ENCODE results near the gene ASXL3. TPM values are rescaled to one million over a fixed set of nuclear protein-coding genes. Genes with fewer than 3 reads are reported as not detected.

The ASXL3 gene
- total and polyA plus RNA-seq, 5 experiments from 2014 or later = not detected

DNA sequence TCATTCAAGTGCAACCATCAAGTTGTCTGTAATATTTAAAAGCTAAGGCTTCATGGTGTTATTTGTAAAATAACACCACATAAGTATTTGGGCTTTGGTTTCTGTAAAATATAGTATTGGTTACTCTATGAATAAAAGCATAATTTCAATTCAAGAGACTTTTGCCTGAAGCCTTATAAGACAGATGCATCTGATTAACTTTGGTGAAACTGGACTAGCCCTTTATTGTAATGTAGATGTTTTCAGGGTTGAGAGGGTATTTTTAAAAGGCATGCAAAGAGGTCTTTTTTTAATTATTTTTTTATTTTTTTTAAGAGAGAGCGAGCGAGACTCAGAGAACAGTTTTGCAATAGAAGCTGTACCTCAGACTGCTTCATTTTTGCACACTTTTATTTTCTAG is 66.5 kb downstream of the ASXL3 start:
- no peaks in the 10 kb centered on the region for H3K36me3 Mint-ChIP-seq
- no peak overlapping the region for H3K27ac Mint-ChIP-seq
- H3K4me3 Mint-ChIP-seq = no peak overlapping the region
- no peaks in the 10 kb centered on the region for H3K4me1 Mint-ChIP-seq
- H3K27me3 Mint-ChIP-seq = no peaks in the 10 kb centered on the region
- peaks cover 0 to 4% (median 0%) of the 10 kb centered on the region in 9 donors for H3K9me3 Mint-ChIP-seq
- no peak for DNase-seq
- ATAC-seq = no peak
- POLR2A ChIA-PET = no interaction called here

DNA sequence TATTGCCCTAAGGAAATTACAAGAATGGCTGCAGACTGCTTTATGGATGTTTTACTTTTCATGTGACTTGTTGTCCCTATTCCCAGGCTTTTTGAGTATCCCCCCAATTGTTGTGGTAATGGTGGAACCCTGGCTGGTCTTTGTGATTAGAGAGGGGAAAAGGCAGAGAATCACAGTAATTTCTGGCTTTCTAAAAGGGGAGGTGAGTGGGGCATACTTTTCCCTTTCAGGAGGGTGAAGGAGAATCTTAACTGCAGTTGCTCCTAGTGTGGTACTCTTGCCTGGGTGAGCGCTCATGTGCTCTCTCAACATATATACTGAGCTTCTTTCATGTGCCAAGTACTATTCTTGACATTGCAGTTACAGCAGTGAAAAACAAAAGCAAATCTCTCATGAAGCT is 69.3 kb downstream of the ASXL3 start:
- H3K4me1 Mint-ChIP-seq = no peaks in the 10 kb centered on the region

DNA sequence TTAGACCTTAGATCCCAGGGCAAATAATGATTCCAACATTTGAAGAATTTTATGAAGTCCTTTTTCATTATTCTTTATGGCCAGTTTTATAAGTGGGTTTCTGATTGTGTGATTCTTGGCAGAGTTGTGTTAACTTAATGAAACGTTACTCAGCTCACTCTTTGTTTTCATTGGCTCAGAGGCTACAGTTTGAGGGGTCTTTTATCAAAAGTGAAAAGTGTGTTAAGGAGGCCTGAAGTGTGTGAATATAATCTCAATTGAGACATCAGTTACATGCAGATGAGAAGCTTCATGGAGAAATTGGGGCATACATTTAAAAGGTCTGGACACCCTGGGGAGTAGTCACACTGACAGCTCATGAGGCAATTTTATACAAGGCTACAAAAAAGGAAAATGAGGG is 74.6 kb downstream of the ASXL3 start:
- POLR2A ChIA-PET = no interaction called here
- H3K4me1 Mint-ChIP-seq = no peaks in the 10 kb centered on the region
- peaks cover 0 to 17% (median 2%) of the 10 kb centered on the region in 9 donors for H3K9me3 Mint-ChIP-seq
- H3K36me3 Mint-ChIP-seq = no peaks in the 10 kb centered on the region
- DNase-seq (no peak), ATAC-seq (no peak)
- no peak overlapping the region for H3K27ac Mint-ChIP-seq
- H3K4me3 Mint-ChIP-seq = no peak overlapping the region
- H3K27me3 Mint-ChIP-seq = no peaks in the 10 kb centered on the region

More for the DNA sequence above, 69.3 kb downstream of the ASXL3 start:
- DNase-seq (no peak), ATAC-seq (no peak)
- Mint-ChIP-seq H3K27me3 (no peaks in the 10 kb centered on the region), H3K4me3 (no peak overlapping the region), H3K36me3 (no peaks in the 10 kb centered on the region), H3K27ac (no peak overlapping the region), H3K9me3 (peaks cover 0 to 4% (median 0%) of the 10 kb centered on the region in 9 donors)
- POLR2A ChIA-PET = no interaction called here

DNA sequence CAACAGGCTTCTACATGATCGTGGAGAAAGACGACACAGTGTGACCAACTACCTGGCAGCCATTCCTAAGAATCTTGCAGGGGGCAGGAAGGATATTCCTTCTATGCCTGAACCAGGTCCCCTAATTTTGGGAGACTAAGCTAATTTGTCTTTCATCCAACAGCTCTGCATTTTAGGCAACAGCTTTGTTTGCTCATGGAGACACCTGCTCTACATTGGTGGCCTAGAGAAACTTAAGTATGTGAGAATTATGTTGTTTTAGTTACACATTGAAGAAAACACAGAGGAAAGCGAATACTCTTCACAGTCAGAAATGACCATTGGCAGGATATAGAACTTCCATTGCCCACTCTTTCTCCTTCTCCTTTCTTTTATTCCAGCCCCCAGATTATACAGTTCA is 75.2 kb downstream of the ASXL3 start:
- no peak for DNase-seq
- H3K27ac Mint-ChIP-seq = no peak overlapping the region
- H3K9me3 Mint-ChIP-seq = peaks cover 0 to 17% (median 2%) of the 10 kb centered on the region in 9 donors
- no peaks in the 10 kb centered on the region for H3K36me3 Mint-ChIP-seq
- no peak for ATAC-seq
- H3K27me3 Mint-ChIP-seq = no peaks in the 10 kb centered on the region
- POLR2A ChIA-PET = no interaction called here
- H3K4me1 Mint-ChIP-seq = no peaks in the 10 kb centered on the region
- H3K4me3 Mint-ChIP-seq = no peak overlapping the region

DNA sequence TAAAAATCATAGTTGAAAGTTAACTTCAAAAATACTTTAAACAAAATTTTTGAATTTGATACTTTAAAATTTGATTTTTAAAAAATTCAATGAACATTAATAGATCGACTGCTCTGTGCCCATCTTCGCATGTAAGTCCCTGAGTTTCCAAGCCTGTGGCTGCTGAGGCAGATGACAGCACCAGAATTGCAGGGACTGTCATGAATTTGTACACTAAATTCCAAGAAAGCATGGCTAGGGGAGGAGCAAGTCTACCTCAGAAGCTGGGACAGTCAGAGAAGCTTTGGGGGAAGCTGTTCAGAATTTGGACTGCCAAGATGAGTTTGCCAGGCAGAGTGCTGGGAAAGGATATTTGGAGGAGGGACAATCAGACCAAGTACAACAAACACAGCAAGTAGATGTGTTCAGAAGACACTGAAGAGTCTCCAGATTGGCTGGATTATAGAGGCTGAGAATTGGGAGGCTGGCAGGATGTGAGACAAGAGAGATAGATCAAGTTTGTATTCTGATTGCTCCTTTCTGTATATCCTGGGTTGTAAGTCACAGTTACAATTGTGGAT is 79.0 kb downstream of the ASXL3 start:
- POLR2A ChIA-PET = no interaction called here
- Mint-ChIP-seq H3K36me3 (no peaks in the 10 kb centered on the region), H3K4me3 (no peak overlapping the region), H3K9me3 (peaks cover 0 to 38% (median 6%) of the 10 kb centered on the region in 9 donors), H3K27ac (no peak overlapping the region), H3K27me3 (no peaks in the 10 kb centered on the region), H3K4me1 (no peaks in the 10 kb centered on the region)
- DNase-seq = no peak
- ATAC-seq = no peak

DNA sequence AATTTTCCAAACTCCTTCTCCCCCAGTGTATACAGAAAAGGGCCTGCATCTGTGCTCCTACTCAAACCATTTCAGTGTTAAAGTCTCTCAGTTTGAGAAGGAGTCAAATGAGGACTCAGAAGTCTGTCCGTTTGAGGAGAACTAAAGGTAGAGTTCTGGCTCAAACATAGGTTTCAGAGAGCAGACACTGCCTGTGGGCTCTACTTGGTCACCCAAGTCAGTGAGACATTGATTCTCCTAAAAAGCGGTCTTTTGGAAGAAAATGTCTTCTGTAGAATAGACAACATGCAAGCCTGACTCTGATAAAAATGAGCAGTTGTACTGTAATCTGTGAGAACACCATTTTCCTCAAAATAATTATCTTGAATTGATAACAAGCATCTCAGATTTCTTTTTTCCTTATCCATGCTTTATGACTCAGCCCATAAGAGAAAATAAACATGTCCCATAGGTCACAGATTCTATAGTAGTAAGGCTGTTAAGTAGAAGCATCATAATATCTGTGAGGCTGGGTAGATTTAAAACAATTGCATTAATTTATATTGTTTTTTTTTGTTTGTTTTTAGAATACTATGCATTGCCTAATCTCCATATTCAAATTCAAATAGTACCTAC is 82.8 kb downstream of the ASXL3 start:
- DNase-seq = no peak
- Mint-ChIP-seq H3K4me1 (no peaks in the 10 kb centered on the region), H3K27me3 (no peaks in the 10 kb centered on the region), H3K27ac (no peak overlapping the region), H3K9me3 (peaks cover 0 to 34% (median 3%) of the 10 kb centered on the region in 9 donors), H3K36me3 (no peaks in the 10 kb centered on the region), H3K4me3 (no peak overlapping the region)
- ATAC-seq = no peak
- POLR2A ChIA-PET = no interaction called here

DNA sequence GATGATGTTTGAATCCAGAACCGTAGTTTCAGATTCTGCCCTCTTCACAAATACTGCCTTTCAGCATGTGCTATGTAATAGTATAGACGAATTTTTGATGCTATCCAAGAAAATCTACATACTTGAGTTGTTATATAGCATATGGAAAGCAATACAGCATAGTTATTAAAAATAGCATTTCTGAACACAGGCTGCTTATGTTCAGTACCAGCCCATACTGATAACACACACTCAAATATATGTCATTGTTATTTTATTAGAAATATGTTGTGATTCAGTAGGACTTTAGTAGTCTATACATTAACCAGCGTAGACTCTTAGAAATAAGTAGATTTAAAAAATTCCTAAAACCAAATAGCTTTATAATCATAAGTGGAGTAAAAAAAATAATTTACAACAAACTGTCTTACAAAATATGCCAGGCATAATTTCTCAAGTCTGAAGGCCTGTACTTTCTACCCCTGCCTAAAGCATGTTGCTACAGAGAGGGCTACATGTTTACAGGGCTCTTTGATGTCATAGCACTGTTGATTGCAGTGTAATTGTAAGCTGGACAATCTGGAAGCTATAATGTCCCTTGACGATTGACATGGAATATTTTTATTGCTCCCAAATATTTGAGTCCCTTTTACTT is 86.3 kb downstream of the ASXL3 start:
- no peak overlapping the region for H3K27ac Mint-ChIP-seq
- no peak for DNase-seq
- no peaks in the 10 kb centered on the region for H3K36me3 Mint-ChIP-seq
- H3K4me3 Mint-ChIP-seq = no peak overlapping the region
- POLR2A ChIA-PET = no interaction called here
- no peaks in the 10 kb centered on the region for H3K27me3 Mint-ChIP-seq
- H3K4me1 Mint-ChIP-seq = no peaks in the 10 kb centered on the region
- H3K9me3 Mint-ChIP-seq = peaks cover 0 to 37% (median 3%) of the 10 kb centered on the region in 9 donors
- no peak for ATAC-seq

DNA sequence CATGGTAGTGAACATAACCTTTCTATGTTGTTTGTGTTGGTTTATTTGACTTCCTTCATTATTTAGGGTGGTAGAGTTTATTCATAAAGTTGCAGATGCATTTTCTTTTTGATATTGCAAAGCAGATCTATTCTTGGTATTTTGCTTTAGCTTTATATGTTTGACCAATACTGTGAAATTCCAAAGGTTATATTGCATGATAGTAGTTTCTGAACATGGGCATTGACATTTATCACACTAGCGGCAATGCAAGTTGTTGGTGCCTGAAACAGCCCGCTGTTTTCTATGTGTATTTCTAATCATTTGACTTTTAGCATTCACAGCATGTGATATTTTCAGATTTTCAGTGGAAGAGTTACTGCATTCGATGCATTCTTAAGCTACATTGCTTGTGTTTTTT is 87.2 kb downstream of the ASXL3 start:
- POLR2A ChIA-PET = no interaction called here
- Mint-ChIP-seq H3K27me3 (no peaks in the 10 kb centered on the region), H3K36me3 (no peaks in the 10 kb centered on the region), H3K27ac (no peak overlapping the region), H3K9me3 (peaks cover 0 to 34% (median 3%) of the 10 kb centered on the region in 9 donors), H3K4me3 (no peak overlapping the region), H3K4me1 (no peaks in the 10 kb centered on the region)
- no peak for DNase-seq
- ATAC-seq = no peak

DNA sequence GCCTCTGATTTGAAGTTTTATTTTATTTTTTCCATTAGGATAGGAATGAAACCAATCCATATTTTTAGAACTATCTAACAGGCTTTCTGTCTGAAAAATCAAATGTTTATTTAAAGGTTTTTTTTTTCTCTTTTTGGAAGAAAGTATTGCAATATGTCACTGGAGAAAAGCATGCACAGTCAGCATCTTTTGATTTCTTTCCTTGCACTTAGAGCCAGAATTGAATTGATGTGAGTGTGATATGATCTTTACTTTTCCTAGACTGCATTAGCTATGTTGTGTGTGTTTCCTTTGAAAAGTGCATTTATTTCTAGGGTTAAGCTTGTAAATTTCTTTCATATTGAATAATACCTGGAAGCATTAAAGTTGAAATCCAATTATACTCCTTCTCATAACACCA is 87.6 kb downstream of the ASXL3 start:
- H3K36me3 Mint-ChIP-seq = no peaks in the 10 kb centered on the region
- no peak overlapping the region for H3K27ac Mint-ChIP-seq
- DNase-seq (no peak), ATAC-seq (no peak)
- H3K9me3 Mint-ChIP-seq = peaks cover 0 to 30% (median 3%) of the 10 kb centered on the region in 9 donors
- H3K4me1 Mint-ChIP-seq = no peaks in the 10 kb centered on the region
- H3K27me3 Mint-ChIP-seq = no peaks in the 10 kb centered on the region
- no peak overlapping the region for H3K4me3 Mint-ChIP-seq
- POLR2A ChIA-PET = no interaction called here

DNA sequence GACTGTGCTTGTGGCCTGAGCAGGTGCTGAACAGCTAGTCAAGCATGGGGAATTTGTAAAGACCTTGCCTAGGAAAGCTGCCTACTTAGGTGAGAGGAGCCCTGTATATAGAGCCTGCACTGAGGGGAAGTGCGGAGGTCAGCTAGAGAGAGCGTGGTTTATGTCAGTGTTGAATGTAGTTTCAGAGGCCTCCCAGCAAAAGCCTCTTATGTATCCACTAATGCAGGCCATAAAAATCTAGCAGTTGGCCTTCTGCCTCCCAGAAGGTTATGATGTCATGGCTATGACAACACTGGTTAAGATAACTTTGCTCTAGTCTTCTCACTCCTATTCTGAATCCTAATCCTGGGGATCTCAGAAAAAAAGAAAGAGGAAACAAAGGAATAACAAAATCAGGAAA is 88.9 kb downstream of the ASXL3 start:
- no peak overlapping the region for H3K27ac Mint-ChIP-seq
- H3K4me3 Mint-ChIP-seq = no peak overlapping the region
- no peaks in the 10 kb centered on the region for H3K27me3 Mint-ChIP-seq
- no peaks in the 10 kb centered on the region for H3K36me3 Mint-ChIP-seq
- DNase-seq = no peak
- H3K4me1 Mint-ChIP-seq = no peaks in the 10 kb centered on the region
- POLR2A ChIA-PET = no interaction called here
- H3K9me3 Mint-ChIP-seq = peaks cover 0 to 17% (median 2%) of the 10 kb centered on the region in 9 donors
- ATAC-seq = no peak

DNA sequence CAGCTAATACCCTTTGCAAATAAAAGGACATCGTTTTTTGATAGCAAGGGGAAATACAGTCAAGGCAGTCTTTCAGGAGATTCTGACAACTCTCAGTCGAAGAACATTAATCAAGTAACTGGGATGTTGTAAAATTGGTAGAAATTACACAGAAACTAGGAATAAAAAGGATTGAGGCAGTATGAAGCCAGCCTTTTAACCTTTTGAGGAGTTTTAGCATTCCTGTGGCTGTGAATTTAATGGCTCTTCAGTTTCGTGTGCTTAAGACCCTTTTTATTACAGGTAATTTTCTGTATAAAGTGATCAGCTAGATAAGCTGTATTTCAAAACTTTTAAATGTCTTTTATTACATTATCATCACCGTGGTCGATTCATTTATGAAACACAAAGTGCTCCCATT is 91.6 kb downstream of the ASXL3 start:
- Mint-ChIP-seq H3K4me3 (no peak overlapping the region), H3K4me1 (no peaks in the 10 kb centered on the region), H3K36me3 (no peaks in the 10 kb centered on the region), H3K9me3 (peaks cover 0 to 17% (median 3%) of the 10 kb centered on the region in 9 donors), H3K27ac (no peak overlapping the region), H3K27me3 (no peaks in the 10 kb centered on the region)
- ATAC-seq (no peak), DNase-seq (no peak)
- POLR2A ChIA-PET = no interaction called here

DNA sequence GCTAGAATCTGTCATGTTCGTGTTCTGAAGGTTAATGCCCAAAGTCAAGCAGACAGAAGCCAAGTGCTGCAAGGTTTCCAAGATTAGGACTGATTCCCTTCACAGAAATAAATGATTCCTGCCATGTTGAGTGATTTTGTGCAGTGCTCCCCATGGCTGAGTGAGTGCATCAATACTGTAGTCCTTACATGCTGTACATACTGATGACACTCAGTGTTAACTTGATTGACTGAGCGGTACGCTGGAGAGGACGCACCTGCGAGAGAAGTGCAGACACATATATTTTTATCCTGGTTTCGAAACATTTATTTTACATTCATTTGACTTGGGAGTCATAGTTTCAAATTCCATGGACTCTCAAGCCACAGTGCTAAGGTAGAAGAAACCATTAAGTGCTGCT is 92.0 kb downstream of the ASXL3 start:
- POLR2A ChIA-PET = no interaction called here
- Mint-ChIP-seq H3K36me3 (no peaks in the 10 kb centered on the region), H3K9me3 (peaks cover 0 to 17% (median 3%) of the 10 kb centered on the region in 9 donors), H3K4me1 (no peaks in the 10 kb centered on the region), H3K27me3 (no peaks in the 10 kb centered on the region), H3K27ac (no peak overlapping the region), H3K4me3 (no peak overlapping the region)
- DNase-seq (no peak), ATAC-seq (no peak)

DNA sequence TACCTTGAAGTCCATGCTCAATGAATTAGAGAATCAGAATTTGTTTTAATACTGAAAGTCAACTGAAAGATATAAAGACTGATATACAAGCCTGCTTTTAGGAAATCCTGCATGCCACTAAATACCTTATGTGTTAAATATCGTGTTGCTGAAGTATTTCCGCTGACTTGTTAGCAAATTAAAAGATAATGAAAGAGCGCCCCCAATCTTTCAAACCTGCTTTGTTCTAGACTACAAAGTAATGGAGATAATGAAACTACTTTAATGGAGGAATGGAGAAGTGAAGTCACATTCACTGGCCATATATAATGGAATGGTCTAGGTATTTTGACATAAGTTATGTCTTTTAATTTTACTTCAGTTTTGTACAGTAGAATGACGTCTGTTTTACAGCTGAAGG is 95.7 kb downstream of the ASXL3 start:
- Mint-ChIP-seq H3K9me3 (peaks cover 0 to 30% (median 4%) of the 10 kb centered on the region in 9 donors), H3K4me1 (no peaks in the 10 kb centered on the region), H3K27me3 (no peaks in the 10 kb centered on the region), H3K36me3 (no peaks in the 10 kb centered on the region), H3K4me3 (no peak overlapping the region), H3K27ac (no peak overlapping the region)
- POLR2A ChIA-PET = no interaction called here
- ATAC-seq = no peak
- no peak for DNase-seq

DNA sequence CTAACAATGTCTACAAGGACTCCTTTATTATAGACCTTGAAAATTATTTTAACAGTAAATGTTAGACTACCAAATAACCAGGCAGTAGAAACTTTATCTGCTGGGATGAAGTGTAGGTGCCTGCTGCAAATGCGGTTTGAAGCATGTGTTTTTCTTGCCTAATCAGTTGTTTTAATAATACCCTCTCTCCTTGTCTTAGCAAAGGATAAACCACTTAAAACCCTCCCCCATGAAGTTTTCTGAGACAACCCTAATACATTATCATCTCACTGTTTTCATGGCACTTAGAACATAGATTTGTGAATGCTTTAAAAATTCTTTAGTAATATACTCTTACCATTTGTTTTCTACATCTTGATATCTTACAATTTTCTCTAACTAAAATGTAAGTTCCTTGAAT is 98.6 kb downstream of the ASXL3 start:
- DNase-seq = no peak
- Mint-ChIP-seq H3K36me3 (no peaks in the 10 kb centered on the region), H3K4me3 (no peak overlapping the region), H3K4me1 (no peaks in the 10 kb centered on the region), H3K27ac (no peak overlapping the region), H3K9me3 (peaks cover 0 to 46% (median 8%) of the 10 kb centered on the region in 9 donors), H3K27me3 (no peaks in the 10 kb centered on the region)
- POLR2A ChIA-PET = no interaction called here
- no peak for ATAC-seq
